NB4 (cell line): ENCODE results near the gene ROR2.

ENCODE experiments used
- POLR2A ChIP-seq: IDR thresholded peaks from 2 replicates; pipeline ENCODE4 v1.6.1; 2011; ENCODE audit warnings: mild to moderate bottlenecking; ENCODE audit not compliant: insufficient read length; ENCODE audit errors: extremely low read depth
- TF ChIP-seq, protein P1 (sequence below): IDR thresholded peaks from one replicate; pipeline ENCODE4 v1.5.1; 2012; ENCODE audit warnings: low read depth, low read length

DNA sequence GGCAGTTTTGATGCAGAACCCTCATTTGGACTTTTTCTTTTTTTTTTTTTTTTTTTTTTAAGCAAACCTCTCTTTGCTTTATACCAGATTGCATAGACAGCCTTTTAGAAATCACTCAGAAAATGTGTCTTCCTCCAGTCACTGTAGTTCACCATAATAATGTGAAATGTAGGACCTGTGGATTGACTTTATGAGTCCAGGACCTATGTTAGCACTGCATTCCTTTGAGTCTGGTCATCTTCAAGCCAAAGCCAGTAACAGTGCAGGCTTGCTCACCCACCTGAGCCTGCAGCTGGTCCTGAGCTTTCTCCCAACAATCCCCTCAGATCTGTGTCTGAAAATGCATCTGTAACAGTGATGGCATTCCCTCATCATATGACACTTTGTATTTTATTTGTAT lies 415.7 kb downstream of the ROR2 start:
- TF ChIP-seq, protein P1, sequence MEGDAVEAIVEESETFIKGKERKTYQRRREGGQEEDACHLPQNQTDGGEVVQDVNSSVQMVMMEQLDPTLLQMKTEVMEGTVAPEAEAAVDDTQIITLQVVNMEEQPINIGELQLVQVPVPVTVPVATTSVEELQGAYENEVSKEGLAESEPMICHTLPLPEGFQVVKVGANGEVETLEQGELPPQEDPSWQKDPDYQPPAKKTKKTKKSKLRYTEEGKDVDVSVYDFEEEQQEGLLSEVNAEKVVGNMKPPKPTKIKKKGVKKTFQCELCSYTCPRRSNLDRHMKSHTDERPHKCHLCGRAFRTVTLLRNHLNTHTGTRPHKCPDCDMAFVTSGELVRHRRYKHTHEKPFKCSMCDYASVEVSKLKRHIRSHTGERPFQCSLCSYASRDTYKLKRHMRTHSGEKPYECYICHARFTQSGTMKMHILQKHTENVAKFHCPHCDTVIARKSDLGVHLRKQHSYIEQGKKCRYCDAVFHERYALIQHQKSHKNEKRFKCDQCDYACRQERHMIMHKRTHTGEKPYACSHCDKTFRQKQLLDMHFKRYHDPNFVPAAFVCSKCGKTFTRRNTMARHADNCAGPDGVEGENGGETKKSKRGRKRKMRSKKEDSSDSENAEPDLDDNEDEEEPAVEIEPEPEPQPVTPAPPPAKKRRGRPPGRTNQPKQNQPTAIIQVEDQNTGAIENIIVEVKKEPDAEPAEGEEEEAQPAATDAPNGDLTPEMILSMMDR, result no peak
- no peak for TF ChIP-seq POLR2A
